ENCODE measurements around the gene SDK1.

SDK1 gene

DNA sequence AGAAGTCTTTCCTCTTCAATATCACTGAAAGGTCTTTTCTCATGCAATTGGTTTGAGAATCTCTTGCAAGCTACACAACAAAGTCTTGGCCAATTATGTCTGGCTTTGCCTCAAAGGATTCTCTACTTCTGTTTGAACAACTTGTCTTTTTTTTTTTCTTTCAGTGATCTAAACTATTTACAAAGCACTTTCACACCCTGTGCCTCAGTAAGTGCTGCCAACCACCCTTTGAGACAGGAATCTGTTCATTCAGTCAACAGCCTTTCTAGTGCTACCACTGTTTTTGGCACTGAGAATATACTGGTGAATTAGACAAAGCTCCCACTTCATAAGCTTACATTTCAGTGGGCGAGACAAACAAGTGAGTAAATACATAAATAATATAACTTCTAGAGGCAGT lies 26.9 kb upstream of the SDK1 start (continued):
- TF ChIP-seq, protein P1, sequence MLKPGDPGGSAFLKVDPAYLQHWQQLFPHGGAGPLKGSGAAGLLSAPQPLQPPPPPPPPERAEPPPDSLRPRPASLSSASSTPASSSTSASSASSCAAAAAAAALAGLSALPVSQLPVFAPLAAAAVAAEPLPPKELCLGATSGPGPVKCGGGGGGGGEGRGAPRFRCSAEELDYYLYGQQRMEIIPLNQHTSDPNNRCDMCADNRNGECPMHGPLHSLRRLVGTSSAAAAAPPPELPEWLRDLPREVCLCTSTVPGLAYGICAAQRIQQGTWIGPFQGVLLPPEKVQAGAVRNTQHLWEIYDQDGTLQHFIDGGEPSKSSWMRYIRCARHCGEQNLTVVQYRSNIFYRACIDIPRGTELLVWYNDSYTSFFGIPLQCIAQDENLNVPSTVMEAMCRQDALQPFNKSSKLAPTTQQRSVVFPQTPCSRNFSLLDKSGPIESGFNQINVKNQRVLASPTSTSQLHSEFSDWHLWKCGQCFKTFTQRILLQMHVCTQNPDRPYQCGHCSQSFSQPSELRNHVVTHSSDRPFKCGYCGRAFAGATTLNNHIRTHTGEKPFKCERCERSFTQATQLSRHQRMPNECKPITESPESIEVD (tag by site-specific recombination; IDR thresholded peaks at IDR 0.05) = no peak
- TF ChIP-seq ZNF792 (tag by site-specific recombination; IDR thresholded peaks at IDR 0.05) (no peak), ZIC2 (tag by site-specific recombination; IDR thresholded peaks at IDR 0.05) (no peak), TRIM28 (IDR thresholded peaks at IDR 0.05; ENCODE audit: borderline replicate concordance, low read length) (no peak), ZNF600 (tag by site-specific recombination; IDR thresholded peaks at IDR 0.05) (no peak), INSM2 (tag by site-specific recombination; IDR thresholded peaks at IDR 0.05) (no peak), AEBP2 (tag by site-specific recombination; IDR thresholded peaks at IDR 0.05; ENCODE audit: borderline replicate concordance) (no peak), ZNF510 (tag by site-specific recombination; IDR thresholded peaks at IDR 0.05; ENCODE audit: insufficient replicate concordance) (no peak)

DNA sequence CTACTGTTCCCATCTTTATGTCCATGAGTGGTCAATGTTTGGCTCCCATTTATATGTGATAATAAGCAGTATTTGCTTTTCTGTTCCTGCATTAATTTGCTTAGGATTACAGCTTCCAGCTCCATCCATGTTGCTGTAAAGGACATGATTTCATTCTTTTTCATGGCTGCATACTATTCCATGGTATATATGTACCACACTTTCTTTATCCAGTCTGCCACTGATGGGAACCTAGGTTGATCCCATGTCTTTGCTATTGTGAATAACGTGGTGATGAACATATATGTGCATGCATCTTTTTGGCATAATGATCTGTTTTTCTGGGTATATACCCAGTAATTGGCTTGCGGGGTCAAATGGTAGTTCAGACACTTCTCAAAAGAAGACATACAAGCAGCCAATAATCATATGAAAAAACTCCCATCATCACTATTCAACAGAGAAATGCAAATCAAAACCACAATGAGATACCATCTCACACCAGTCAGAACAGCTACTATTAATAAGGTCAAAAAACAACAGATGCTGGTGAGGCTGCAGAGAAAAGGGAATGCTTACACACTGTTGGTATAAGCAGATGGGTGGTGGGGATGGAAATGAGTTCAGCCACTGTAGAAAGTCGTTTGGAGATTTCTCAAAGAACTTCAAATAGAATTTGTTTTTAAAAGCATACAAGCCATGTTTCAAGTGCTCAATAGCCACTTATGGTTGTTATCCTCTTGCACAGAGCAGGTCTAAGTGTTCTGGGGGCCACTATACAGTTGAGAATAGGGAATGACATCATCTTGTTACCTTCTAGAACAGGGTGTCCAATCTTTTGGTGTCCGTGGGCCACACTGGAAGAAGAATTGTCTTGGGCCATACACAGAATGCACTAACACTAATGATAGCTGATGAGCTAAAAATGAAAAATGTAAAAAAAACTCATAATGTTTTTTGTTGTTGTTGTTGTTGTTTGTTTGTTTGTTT lies 23.2 kb upstream of the SDK1 start:
- ChIA-PET CTCF (interaction anchor here (0.6 kb wide), 1 partner anchor 617 kb away, joined by 3 read pairs; no protein-coding TSS in a partner anchor), POLR2A (no interaction called here)
- Histone ChIP-seq H3K4me3 (ENCODE audit: low read depth, low read length) (no peak overlapping the region), H3K27ac (ENCODE audit: extremely low read depth, low read depth, low read length) (no peak overlapping the region), H3K4me1 (ENCODE audit: control insufficient read depth, insufficient read depth, low read length) (no peaks in the 10 kb centered on the region; the same call in 1 of the 2 replicates), H3K36me3 (ENCODE audit: control insufficient read depth in 2 of 2, insufficient read depth in 1 of 2, low read length in 2 of 2) (no peaks in the 10 kb centered on the region), H3K9me3 (ENCODE audit: control insufficient read depth, insufficient read depth, low read depth, low read length) (no peaks in the 10 kb centered on the region)
- TF ChIP-seq ZNF146 (tag by site-specific recombination; IDR thresholded peaks at IDR 0.05) = peak; percentile 96
- TF ChIP-seq SALL2 (tag by site-specific recombination; IDR thresholded peaks at IDR 0.05; ENCODE audit: borderline replicate concordance) = no peak

GRCh38 chr7:3279147-3279818 lies 21.8 kb upstream of the SDK1 start:
- H3K9me3 ChIP-seq (ENCODE audit: control insufficient read depth, insufficient read depth, low read depth, low read length) = no peaks in the 10 kb centered on the region
- no peak overlapping the region for H3K27ac ChIP-seq (ENCODE audit: extremely low read depth, low read depth, low read length)
- peak; percentile 73 for TF ChIP-seq ZNF169 (tag by site-specific recombination; IDR thresholded peaks at IDR 0.05)
- TF ChIP-seq KLF9 (tag by site-specific recombination; IDR thresholded peaks at IDR 0.05; ENCODE audit: low read depth) = no peak
- TF ChIP-seq ZNF223 (tag by site-specific recombination; IDR thresholded peaks at IDR 0.05) = no peak
- peak; percentile 82 for TF ChIP-seq ZSCAN16 (tag by site-specific recombination; IDR thresholded peaks at IDR 0.05)
- TF ChIP-seq ZNF366 (tag by site-specific recombination; conservative IDR thresholded peaks at IDR 0.05) = peak; percentile 64
- TF ChIP-seq ZNF398 (tag by site-specific recombination; IDR thresholded peaks at IDR 0.05) = peak; percentile 61
- TF ChIP-seq PRDM1 (tag by site-specific recombination; IDR thresholded peaks at IDR 0.05) = peak; percentile 100
- TF ChIP-seq ZIC2 (tag by site-specific recombination; IDR thresholded peaks at IDR 0.05) = no peak
- TF ChIP-seq ZNF473 (tag by site-specific recombination; IDR thresholded peaks at IDR 0.05) = no peak
- TF ChIP-seq, protein P2, sequence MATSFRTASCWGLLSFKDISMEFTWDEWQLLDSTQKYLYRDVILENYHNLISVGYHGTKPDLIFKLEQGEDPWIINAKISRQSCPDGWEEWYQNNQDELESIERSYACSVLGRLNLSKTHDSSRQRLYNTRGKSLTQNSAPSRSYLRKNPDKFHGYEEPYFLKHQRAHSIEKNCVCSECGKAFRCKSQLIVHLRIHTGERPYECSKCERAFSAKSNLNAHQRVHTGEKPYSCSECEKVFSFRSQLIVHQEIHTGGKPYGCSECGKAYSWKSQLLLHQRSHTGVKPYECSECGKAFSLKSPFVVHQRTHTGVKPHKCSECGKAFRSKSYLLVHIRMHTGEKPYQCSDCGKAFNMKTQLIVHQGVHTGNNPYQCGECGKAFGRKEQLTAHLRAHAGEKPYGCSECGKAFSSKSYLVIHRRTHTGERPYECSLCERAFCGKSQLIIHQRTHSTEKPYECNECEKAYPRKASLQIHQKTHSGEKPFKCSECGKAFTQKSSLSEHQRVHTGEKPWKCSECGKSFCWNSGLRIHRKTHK (tag by site-specific recombination; IDR thresholded peaks at IDR 0.05) = no peak
- TF ChIP-seq ZNF132 (tag by site-specific recombination; IDR thresholded peaks at IDR 0.05; ENCODE audit: borderline replicate concordance) = no peak
- TF ChIP-seq ZNF658 (tag by site-specific recombination; IDR thresholded peaks at IDR 0.05) = 0 out of 2 replicates have a peak, but pooled peaks have one; percentile 48
- TF ChIP-seq MYNN (tag by site-specific recombination; IDR thresholded peaks at IDR 0.05; ENCODE audit: borderline replicate concordance) = no peak
- TF ChIP-seq ZNF596 (tag by site-specific recombination; IDR thresholded peaks at IDR 0.05) = peak; percentile 96
- H3K4me1 ChIP-seq (ENCODE audit: control insufficient read depth, insufficient read depth, low read length) = no peaks in the 10 kb centered on the region
- CTCF ChIA-PET = no interaction called here
- H3K4me3 ChIP-seq (ENCODE audit: low read depth, low read length) = no peak overlapping the region
- POLR2A ChIA-PET = no interaction called here
- no peaks in the 10 kb centered on the region for H3K36me3 ChIP-seq (ENCODE audit: control insufficient read depth in 2 of 2, insufficient read depth in 1 of 2, low read length in 2 of 2)

Data from HEK293 (cell line).